Progenitor cell of endocrine pancreas (in vitro differentiated cells): Measurements from ENCODE around the gene ARSD. TPM values are rescaled to one million over a fixed set of nuclear protein-coding genes. Genes with fewer than 3 reads are reported as not detected.
A peak's percentile ranks its signal among the peaks of the same experiment; 100 is the strongest.

ENCODE experiments used
- DNase-seq: peaks from one replicate; pipeline ENCODE4 v3.0.0; 2021; ENCODE audit warnings: low spot score; ENCODE audit not compliant: unreplicated experiment
- H3K27ac Mint-ChIP-seq: 2 replicates; pipeline ENCODE4 v1.8.0; 2021; ENCODE audit warnings: mild to moderate bottlenecking, moderate library complexity, mixed read lengths
- H3K27me3 Mint-ChIP-seq: 2 replicates; pipeline ENCODE4 v1.8.0; 2021; ENCODE audit warnings: mixed read lengths
- H3K36me3 Mint-ChIP-seq: 2 replicates; pipeline ENCODE4 v1.8.0; 2022; ENCODE audit warnings: mixed read lengths; ENCODE audit not compliant: insufficient read depth
- H3K4me1 Mint-ChIP-seq: 2 replicates; pipeline ENCODE4 v1.8.0; 2021; ENCODE audit warnings: low read depth, mixed read lengths
- H3K4me3 Mint-ChIP-seq: 2 replicates; pipeline ENCODE4 v1.8.0; 2021; ENCODE audit warnings: low read depth, mild to moderate bottlenecking, moderate library complexity, mixed read lengths
- H3K9me3 Mint-ChIP-seq: 2 replicates; pipeline ENCODE4 v1.8.0; 2021; ENCODE audit warnings: low read depth, mixed read lengths
- total RNA-seq: library from RNA; stranded (reverse); gene quantifications from 2 replicates; pipeline ENCODE4 v1.2.1, GENCODE V29; 2021
- TF ChIP-seq, protein P1 (sequence below): fragments of 200-600 bp; sonication (generic); IDR thresholded peaks from one replicate; pipeline ENCODE4 v1.5.0; 2021; ENCODE audit warnings: antibody characterized with exemption, mild to moderate bottlenecking; ENCODE audit not compliant: unreplicated experiment

The ARSD gene
- total RNA-seq, 1 donor from 2014 or later, result 76.8 TPM

DNA sequence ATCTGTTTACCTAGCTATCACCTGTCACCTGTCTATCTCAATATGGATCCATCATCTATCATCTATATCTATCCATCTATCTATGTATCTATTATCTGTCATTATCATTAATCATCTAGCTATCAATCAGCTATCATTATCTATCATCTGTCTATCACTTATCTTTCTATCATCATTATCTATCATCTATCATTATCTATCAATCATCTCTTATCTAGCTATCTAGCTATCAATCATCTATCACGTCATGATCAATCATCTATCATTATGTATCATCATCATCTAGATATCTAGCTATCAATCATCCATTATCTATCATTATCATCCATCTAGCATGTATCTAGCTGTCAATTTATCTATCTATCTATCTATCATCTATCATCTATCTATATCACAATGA is 7.9 kb downstream of the ARSD start:
- no peak for DNase-seq
- H3K27ac Mint-ChIP-seq, result no peak overlapping the region
- peaks cover 6% of the 10 kb centered on the region for H3K9me3 Mint-ChIP-seq
- TF ChIP-seq, protein P1, sequence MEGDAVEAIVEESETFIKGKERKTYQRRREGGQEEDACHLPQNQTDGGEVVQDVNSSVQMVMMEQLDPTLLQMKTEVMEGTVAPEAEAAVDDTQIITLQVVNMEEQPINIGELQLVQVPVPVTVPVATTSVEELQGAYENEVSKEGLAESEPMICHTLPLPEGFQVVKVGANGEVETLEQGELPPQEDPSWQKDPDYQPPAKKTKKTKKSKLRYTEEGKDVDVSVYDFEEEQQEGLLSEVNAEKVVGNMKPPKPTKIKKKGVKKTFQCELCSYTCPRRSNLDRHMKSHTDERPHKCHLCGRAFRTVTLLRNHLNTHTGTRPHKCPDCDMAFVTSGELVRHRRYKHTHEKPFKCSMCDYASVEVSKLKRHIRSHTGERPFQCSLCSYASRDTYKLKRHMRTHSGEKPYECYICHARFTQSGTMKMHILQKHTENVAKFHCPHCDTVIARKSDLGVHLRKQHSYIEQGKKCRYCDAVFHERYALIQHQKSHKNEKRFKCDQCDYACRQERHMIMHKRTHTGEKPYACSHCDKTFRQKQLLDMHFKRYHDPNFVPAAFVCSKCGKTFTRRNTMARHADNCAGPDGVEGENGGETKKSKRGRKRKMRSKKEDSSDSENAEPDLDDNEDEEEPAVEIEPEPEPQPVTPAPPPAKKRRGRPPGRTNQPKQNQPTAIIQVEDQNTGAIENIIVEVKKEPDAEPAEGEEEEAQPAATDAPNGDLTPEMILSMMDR, result no peak
- H3K4me1 Mint-ChIP-seq, result peaks cover 2% of the 10 kb centered on the region
- no peak overlapping the region for H3K4me3 Mint-ChIP-seq
- H3K36me3 Mint-ChIP-seq, result peaks cover 55% of the 10 kb centered on the region
- no peaks in the 10 kb centered on the region for H3K27me3 Mint-ChIP-seq

DNA sequence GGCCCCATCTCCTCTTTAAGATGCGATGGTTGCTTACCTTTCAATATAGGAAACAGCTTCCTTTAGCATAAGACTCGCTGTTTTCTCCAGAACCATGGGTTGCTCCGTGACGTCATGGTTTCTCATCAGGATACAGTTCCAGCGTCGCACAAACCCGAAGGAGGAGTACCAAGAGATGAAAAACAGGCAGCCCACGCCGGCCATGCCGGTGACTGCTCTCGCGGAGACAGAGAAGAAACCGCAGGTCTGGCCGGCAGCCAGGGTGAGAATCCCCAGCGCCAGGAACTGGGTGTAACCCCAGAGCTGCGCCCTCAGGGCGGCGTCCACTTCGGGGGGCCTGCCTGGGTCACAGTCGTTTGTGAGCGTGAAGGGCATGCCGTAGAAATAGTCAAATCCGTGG is 11.4 kb downstream of the ARSD start:
- TF ChIP-seq, protein P1, result no peak
- Mint-ChIP-seq H3K36me3 (peaks cover 68% of the 10 kb centered on the region), H3K4me1 (peaks cover 13% of the 10 kb centered on the region), H3K9me3 (peaks cover 6% of the 10 kb centered on the region), H3K4me3 (no peak overlapping the region), H3K27me3 (no peaks in the 10 kb centered on the region), H3K27ac (peak overlapping the region; percentile 45)
- DNase-seq, result no peak

DNA sequence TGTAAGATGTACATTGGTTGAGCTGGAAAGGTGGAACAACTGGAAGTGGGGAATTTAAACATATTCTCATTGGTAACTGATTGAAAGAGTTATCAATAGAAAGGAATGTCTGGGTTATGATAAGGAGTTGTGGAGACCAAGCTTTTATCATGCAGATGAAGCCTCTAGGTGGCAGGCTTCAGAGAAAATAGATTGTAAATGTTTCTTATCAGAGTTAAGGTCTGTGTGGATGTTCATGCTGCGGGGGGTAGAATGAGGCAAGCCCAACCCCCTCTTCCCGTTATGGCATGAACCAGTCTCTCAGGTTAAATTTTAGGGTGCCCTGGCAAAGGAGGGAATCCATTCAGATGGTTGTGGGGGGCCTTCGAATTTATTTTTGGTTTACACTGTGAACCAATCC is 16.0 kb downstream of the ARSD start:
- peaks cover 20% of the 10 kb centered on the region for H3K4me1 Mint-ChIP-seq
- DNase-seq, result no peak
- peaks cover 5% of the 10 kb centered on the region for H3K9me3 Mint-ChIP-seq
- H3K36me3 Mint-ChIP-seq, result peaks cover 62% of the 10 kb centered on the region
- TF ChIP-seq, protein P1, result peak; percentile 41
- no peaks in the 10 kb centered on the region for H3K27me3 Mint-ChIP-seq
- H3K27ac Mint-ChIP-seq, result peak overlapping the region; percentile 22
- H3K4me3 Mint-ChIP-seq, result peak overlapping the region; percentile 3

DNA sequence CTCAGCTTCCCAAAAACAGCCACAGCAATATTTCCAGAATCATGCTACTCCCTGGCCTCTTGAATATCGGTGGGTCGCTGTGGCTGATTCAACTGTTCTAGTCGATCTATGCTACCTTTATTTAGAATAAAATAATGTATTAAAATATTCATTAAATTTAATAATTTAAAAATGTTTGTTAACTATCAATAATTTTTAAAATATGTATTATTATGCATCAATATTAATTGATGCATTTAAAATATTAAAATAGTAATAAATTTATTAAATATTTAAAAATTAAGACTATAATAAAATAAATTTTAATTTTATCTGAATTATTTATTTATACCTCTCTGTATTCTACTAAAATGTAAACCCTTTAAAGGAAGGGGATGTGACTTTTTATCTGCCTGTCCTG is 19.0 kb downstream of the ARSD start:
- Mint-ChIP-seq H3K36me3 (peaks cover 60% of the 10 kb centered on the region), H3K27ac (no peak overlapping the region)

DNA sequence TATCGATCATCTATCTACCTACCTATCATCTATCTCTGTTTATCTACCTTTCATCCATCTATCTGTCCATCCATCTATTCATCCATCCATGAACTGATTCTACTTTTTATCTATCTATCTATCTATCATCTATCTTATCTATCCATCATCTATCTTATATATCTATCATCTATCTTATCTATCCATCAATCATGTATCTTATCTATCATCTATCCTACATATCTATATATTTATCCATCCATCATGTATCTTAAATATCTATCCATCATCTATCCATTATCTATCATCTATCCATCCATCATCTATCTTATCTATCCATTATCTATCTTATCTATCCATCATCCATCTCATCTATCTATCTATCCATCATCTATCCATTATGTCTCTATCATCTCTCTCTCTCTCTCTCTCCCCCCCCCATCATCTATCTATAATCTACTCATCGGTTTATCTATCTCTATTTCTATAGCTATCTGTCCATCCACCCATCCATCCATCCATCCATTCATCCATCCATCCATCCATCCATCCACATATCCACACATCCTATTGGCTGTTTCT is 20.9 kb downstream of the ARSD start:
- TF ChIP-seq, protein P1, result no peak
- Mint-ChIP-seq H3K27me3 (no peaks in the 10 kb centered on the region), H3K4me1 (peaks cover 12% of the 10 kb centered on the region), H3K4me3 (no peak overlapping the region), H3K27ac (peak overlapping the region; percentile 83), H3K9me3 (peaks cover 12% of the 10 kb centered on the region), H3K36me3 (peaks cover 59% of the 10 kb centered on the region)
- no peak for DNase-seq

More for the DNA sequence above, 19.0 kb downstream of the ARSD start:
- DNase-seq, result no peak
- Mint-ChIP-seq H3K9me3 (peaks cover 5% of the 10 kb centered on the region), H3K27me3 (no peaks in the 10 kb centered on the region), H3K4me3 (no peak overlapping the region), H3K4me1 (peaks cover 20% of the 10 kb centered on the region)
- TF ChIP-seq, protein P1, result no peak
